K562 (cell line): ENCODE measurements around the gene ACKR3. TPM values are rescaled to one million over a fixed set of nuclear protein-coding genes. Genes with fewer than 3 reads are reported as not detected.

Experiments
- ATAC-seq: fragments of 200-7000 bp; cut with Tn5 transposase; 3 replicates; pipeline ENCODE4 v1.9.1; 2020; ENCODE audit warnings: moderate library complexity
- BruUV-seq: library from RNA; stranded (reverse); fragments of 400-500 nt; replicated peaks from 2 replicates; lab custom pipeline; 2021; lab: Mats Ljungman, UMichigan
- CTCF ChIA-PET: fragments of 300-600 bp; formaldehyde crosslinking; extraction: SDS; loops from one replicate; lab custom pipeline; 2021; ENCODE audit warnings: low intra/inter-chr PET ratio; lab: Yijun Ruan, JAX
- POLR2A ChIA-PET: fragments of 300-600, 350-650 bp; sonication (Branson Sonifier 250); formaldehyde crosslinking; extraction: SDS; loops from one replicate; lab custom pipeline; 2021; ENCODE audit warnings: antibody characterized with exemption, inconsistent platforms; lab: Yijun Ruan, JAX
- DNase-seq, 4 experiments: peaks; one replicate each; pipeline versions ENCODE4 v3.0.0 to v3.0.0-alpha.2; 2011 to 2018; ENCODE audit warnings: low spot score in 3 of 4, mixed read lengths in 3 of 4; ENCODE audit errors: extremely low read depth in 1 of 4
- FAIRE-seq: peaks from 2 replicates; lab custom pipeline; 2011; peaks lifted over from hg19 to GRCh38; lab: Jason Lieb, UNC
- H2AFZ ChIP-seq: 2 replicates; pipeline ENCODE4 v1.6.0; 2011; ENCODE audit warnings: low read depth, low read length, control low read depth, inconsistent platforms
- H3K27ac ChIP-seq: fragments of 200-600 bp; 3 replicates; pipeline ENCODE4 v1.8.0; 2011; ENCODE audit warnings: low read depth, mild to moderate bottlenecking, control low read depth, inconsistent platforms, low read length, moderate library complexity, mixed read lengths; ENCODE audit errors: extremely low read depth
- H3K27me3 ChIP-seq, 2 experiments: fragments of 300-600 bp in 1 of 2; 2 replicates in 1 of 2; 3 replicates in 1 of 2; pipeline versions ENCODE4 v1.6.0 to v1.8.0; 2011; ENCODE audit warnings: inconsistent platforms in 2 of 2, low read length in 2 of 2, mild to moderate bottlenecking in 1 of 2, mixed read lengths in 1 of 2, moderate library complexity in 1 of 2; ENCODE audit not compliant: control insufficient read depth in 2 of 2, insufficient read depth in 2 of 2
- H3K36me3 ChIP-seq: fragments of 300-600 bp; 3 replicates; pipeline ENCODE4 v1.8.0; 2011; ENCODE audit warnings: mild to moderate bottlenecking, low read length, inconsistent platforms; ENCODE audit not compliant: control insufficient read depth, insufficient read depth
- H3K4me1 ChIP-seq, 2 experiments: fragments of 200-600 bp in 1 of 2; replicated peaks in 1 of 2; 2 replicates in 1 of 2; 3 replicates in 1 of 2; pipeline versions ENCODE4 v1.5.1 to v1.8.0; 2011; ENCODE audit warnings: inconsistent platforms in 2 of 2, low read length in 2 of 2, mild to moderate bottlenecking in 1 of 2, mixed read lengths in 1 of 2, moderate library complexity in 1 of 2; ENCODE audit not compliant: control insufficient read depth in 2 of 2, insufficient read depth in 2 of 2
- H3K4me2 ChIP-seq: 2 replicates; pipeline ENCODE4 v1.6.1; 2011; ENCODE audit warnings: low read length, control low read depth, inconsistent platforms, mixed read lengths; ENCODE audit not compliant: insufficient read depth
- H3K4me3 ChIP-seq: fragments of 200-600 bp; sonication (generic), shearing (Covaris generic); 2 replicates; pipeline ENCODE4 v1.5.1; 2016; ENCODE audit warnings: control low read depth, inconsistent platforms
- H3K79me2 ChIP-seq: fragments of 200-600 bp; 3 replicates; pipeline ENCODE4 v1.8.0; 2011; ENCODE audit warnings: low read length, inconsistent platforms; ENCODE audit not compliant: control insufficient read depth, insufficient read depth
- H3K9ac ChIP-seq, 2 experiments: 2 replicates each; pipeline versions ENCODE4 v1.6.0 to v1.6.1; 2011; ENCODE audit warnings: low read depth in 2 of 2, low read length in 2 of 2, control low read depth in 1 of 2, inconsistent platforms in 1 of 2, mild to moderate bottlenecking in 1 of 2, mixed read lengths in 1 of 2; ENCODE audit not compliant: insufficient read depth in 1 of 2
- H3K9me1 ChIP-seq: one replicate; pipeline ENCODE4 v1.6.0; 2011; ENCODE audit warnings: inconsistent platforms, mild to moderate bottlenecking, low read length, moderate library complexity; ENCODE audit not compliant: control insufficient read depth, insufficient read depth
- H3K9me3 ChIP-seq: replicated peaks from 2 replicates; pipeline ENCODE4 v1.5.1; 2011; ENCODE audit warnings: low read depth, low read length, inconsistent platforms; ENCODE audit not compliant: control insufficient read depth, insufficient read depth
- H4K20me1 ChIP-seq: replicated peaks from 2 replicates; pipeline ENCODE4 v1.6.1; 2011; ENCODE audit warnings: low read length, inconsistent platforms, mixed read lengths; ENCODE audit not compliant: control insufficient read depth, insufficient read depth
- CXXC5 ChIP-seq: fragments of 250-450 bp; sonication (Bioruptor Pico); IDR thresholded peaks from 2 replicates; pipeline ENCODE4 v1.8.0; 2022; ENCODE audit warnings: inconsistent platforms, mild to moderate bottlenecking, moderate library complexity
- MLLT1 ChIP-seq, 2 experiments: fragments of 450-650 bp; IDR thresholded peaks; 2 replicates each; pipeline ENCODE4 v1.6.1; 2016
- ZNF224 ChIP-seq: sonication (generic); formaldehyde crosslinking; IDR thresholded peaks from 2 replicates; pipeline ENCODE4 v1.8.0; 2022; ENCODE audit warnings: mild to moderate bottlenecking, missing genetic modification reagents
- ZNF655 ChIP-seq: fragments of 250-450 bp; sonication (Bioruptor Pico); IDR thresholded peaks from 2 replicates; pipeline ENCODE4 v1.5.0; 2021
- WGBS: fragments of 100-300 bp; shearing (Covaris generic); methylation state at CpG from one replicate; pipeline ENCODE4 v1.1.6; 2016; ENCODE audit warnings: low coverage, mixed read lengths; ENCODE audit not compliant: insufficient coverage; ENCODE audit errors: missing lambda C conversion rate; 5-methylcytosine and 5-hydroxymethylcytosine counted together
- in situ Hi-C: fragments of 300-500 bp; cut with MboI; formaldehyde crosslinking; loops from 4 replicates; pipeline ENCODE4 v1.15.0; 2018; ENCODE audit warnings: inconsistent platforms, mixed read lengths
- intact Hi-C: fragments of 100-400 bp; cut with micrococcal nuclease; formaldehyde crosslinking; loops from 2 replicates; pipeline ENCODE4 v1.14.2; 2022
- polyA plus RNA-seq, 8 experiments: library from polyadenylated mRNA; depleted of rRNA in 4 of 8; stranded (reverse) in 5 of 8; unstranded in 3 of 8; fragments of >200 nt; fragmentation: Nextera tagmentation in 2 of 8; fragmentation: Illumina TruSeq in 1 of 8; extraction: Ambion mirVana in 2 of 8; extraction: Trizol in 1 of 8; gene quantifications; 2 replicates each; pipeline versions ENCODE4 v1.2.1 to v1.2.3, GENCODE V29; 2011 to 2014; ENCODE audit warnings: inconsistent platforms in 1 of 8, missing spikeins in 1 of 8
- total RNA-seq, 7 experiments: library from RNA; depleted of rRNA in 6 of 7; stranded (reverse); fragments of >200 nt in 6 of 7; fragmentation: Illumina TruSeq in 2 of 7; extraction: Trizol in 2 of 7; gene quantifications; 2 replicates each; pipeline versions ENCODE4 v1.2.1 to v1.2.3, GENCODE V29; 2011 to 2021; ENCODE audit warnings: low replicate concordance in 1 of 7

The ACKR3 gene
- total and polyA plus RNA-seq, 9 of the 15 experiments (the other 6 are each of a cell fraction or from before 2014, with no cell fraction given), result 0.07 TPM; not detected in 8

DNA sequence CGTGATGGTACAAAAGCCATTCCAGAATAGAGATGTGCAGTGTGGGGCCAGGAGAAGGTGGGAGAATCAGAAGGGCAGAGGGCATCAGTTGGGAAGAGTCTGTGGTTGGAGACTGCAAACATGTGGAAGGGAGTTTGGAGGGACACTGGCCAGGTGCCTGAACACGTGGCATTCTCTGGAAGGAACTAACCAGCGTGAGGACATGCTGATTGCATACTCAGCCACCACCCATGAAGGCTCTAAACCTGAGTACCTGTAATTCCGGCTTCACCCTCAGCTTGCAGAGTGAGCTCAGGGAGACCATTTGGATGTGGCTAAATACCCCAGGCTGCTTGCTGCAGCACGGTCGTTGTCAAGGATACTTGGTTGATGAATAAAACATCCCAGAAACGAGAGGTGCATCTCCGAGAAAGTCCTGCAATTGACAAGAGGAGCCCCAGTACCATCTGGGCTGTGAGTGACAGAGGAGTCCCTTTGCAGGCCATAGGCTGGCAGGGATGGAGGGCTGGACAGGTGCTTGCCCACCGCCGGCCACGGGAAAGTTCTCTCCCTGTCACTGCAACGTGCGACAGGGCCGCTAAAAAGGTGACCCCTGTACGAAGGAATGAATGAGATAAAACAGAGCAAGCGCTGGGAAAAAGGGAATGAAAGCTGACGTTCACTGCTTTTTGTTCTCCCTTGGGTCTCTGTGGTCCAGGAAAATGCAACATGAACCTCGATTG lies 5.0 kb downstream of the ACKR3 start:
- DNase-seq (no peak), FAIRE-seq (no peak), ATAC-seq (no peak)
- ChIA-PET CTCF (no interaction called here), POLR2A (no interaction called here)
- intact Hi-C loops (no loop called here), in situ Hi-C loops (no loop called here)
- no TSS peak for BruUV-seq
- Histone ChIP-seq H3K36me3 (no peaks in the 10 kb centered on the region), H4K20me1 (no peaks in the 10 kb centered on the region; the same call in 1 of the 2 replicates), H3K4me2 (no peak overlapping the region), H3K27me3 (peaks cover 3 to 40% of the 10 kb centered on the region in 2 experiments; a peak in 4 of 5 replicates), H3K27ac (no peak overlapping the region), H3K9ac (no peak overlapping the region), H3K9me1 (no peaks in the 10 kb centered on the region), H3K79me2 (no peaks in the 10 kb centered on the region), H2AFZ (no peak overlapping the region), H3K9me3 (no peaks in the 10 kb centered on the region), H3K4me1 (no peaks in the 10 kb centered on the region), H3K4me3 (no peak overlapping the region)
- TF ChIP-seq ZNF224 (CRISPR knock-in tag) (no peak), CXXC5 (CRISPR knock-in tag) (no peak), MLLT1 (IDR thresholded peaks at IDR 0.05) (no peak), ZNF655 (CRISPR knock-in tag) (no peak)
- 0% methylated on average over 17 of the region's 18 CpGs for WGBS
